Suprapubic skin (tissue), 4 donors: ENCODE measurements around the gene DDX4. TPM values are rescaled to one million over a fixed set of nuclear protein-coding genes. Genes with fewer than 3 reads are reported as not detected.

Experiments
- DNase-seq, 2 donors: peaks; one replicate each; pipeline ENCODE4 v3.0.0-alpha.2; 2019; ENCODE audit warnings: low spot score in 2 of 2
- H3K27ac ChIP-seq: fragments of 200-600 bp; sonication (generic); one replicate; pipeline ENCODE4 v1.5.1; 2019
- H3K27me3 ChIP-seq: fragments of 200-600 bp; sonication (generic); one replicate; pipeline ENCODE4 v1.5.1; 2019
- H3K36me3 ChIP-seq: fragments of 200-600 bp; sonication (generic); one replicate; pipeline ENCODE4 v1.5.1; 2019
- H3K4me1 ChIP-seq: fragments of 200-600 bp; sonication (generic); one replicate; pipeline ENCODE4 v1.5.1; 2019
- H3K4me3 ChIP-seq: fragments of 200-600 bp; sonication (generic); one replicate; pipeline ENCODE4 v1.5.1; 2019; ENCODE audit warnings: mild to moderate bottlenecking
- H3K9me3 ChIP-seq: fragments of 200-600 bp; sonication (generic); one replicate; pipeline ENCODE4 v1.5.1; 2019
- EP300 ChIP-seq: sonication (generic); formaldehyde crosslinking; IDR thresholded peaks from one replicate; pipeline ENCODE4 v1.6.1; 2017; ENCODE audit warnings: antibody characterized with exemption
- POLR2A ChIP-seq, 2 donors: fragments of 450-650 bp; IDR thresholded peaks; one replicate each; pipeline ENCODE4 v1.6.1; 2017; ENCODE audit warnings: antibody characterized with exemption in 2 of 2, mild to moderate bottlenecking in 2 of 2, moderate library complexity in 2 of 2
- POLR2AphosphoS5 ChIP-seq, 3 donors: sonication (generic); formaldehyde crosslinking; IDR thresholded peaks; one replicate each; pipeline ENCODE4 v1.6.1; 2017; ENCODE audit warnings: antibody characterized with exemption in 3 of 3
- WGBS: methylation state at CpG from one replicate; pipeline ENCODE4 v1.1.5; 2018; 5-methylcytosine and 5-hydroxymethylcytosine counted together
- total RNA-seq, 4 donors: library from RNA; depleted of rRNA; stranded (reverse); fragments of >200 nt; gene quantifications; one replicate each; pipeline ENCODE4 v1.1.0, GENCODE V29; 2016
- TF ChIP-seq, protein P1 (sequence below), 2 donors: fragments of 200-600 bp in 1 of 2; fragments of 450-650 bp in 1 of 2; sonication (generic) in 1 of 2; IDR thresholded peaks; one replicate each; pipeline ENCODE4 v1.5.1; 2016 to 2019; ENCODE audit warnings: antibody characterized with exemption in 2 of 2, mild to moderate bottlenecking in 1 of 2, moderate library complexity in 1 of 2

Gene DDX4
- total RNA-seq, 4 donors from 2014 or later, result not detected

DNA sequence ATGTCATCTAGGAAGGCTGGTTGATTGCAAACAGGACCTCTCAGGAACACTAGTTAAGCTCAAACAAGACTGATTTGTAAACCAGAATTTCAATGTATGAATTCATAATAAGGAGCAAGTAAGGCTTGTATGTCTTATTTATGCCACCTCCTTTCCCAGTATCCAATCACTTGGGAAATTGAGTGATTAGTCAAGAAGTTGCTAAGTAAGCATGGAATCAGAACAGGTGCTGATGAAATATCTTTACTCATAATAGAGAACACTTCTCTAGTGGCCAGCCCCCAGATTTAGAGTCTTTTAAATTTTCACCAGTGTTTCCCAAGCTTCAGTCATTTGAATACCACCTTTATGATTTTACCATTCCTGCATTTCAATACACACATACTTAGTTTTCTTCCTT lies 5.3 kb upstream of the DDX4 start:
- Histone ChIP-seq H3K9me3 (no peaks in the 10 kb centered on the region), H3K4me1 (no peaks in the 10 kb centered on the region), H3K27ac (no peak overlapping the region), H3K27me3 (no peaks in the 10 kb centered on the region), H3K36me3 (no peaks in the 10 kb centered on the region), H3K4me3 (no peak overlapping the region)
- no peak for DNase-seq
- TF ChIP-seq, protein P1, sequence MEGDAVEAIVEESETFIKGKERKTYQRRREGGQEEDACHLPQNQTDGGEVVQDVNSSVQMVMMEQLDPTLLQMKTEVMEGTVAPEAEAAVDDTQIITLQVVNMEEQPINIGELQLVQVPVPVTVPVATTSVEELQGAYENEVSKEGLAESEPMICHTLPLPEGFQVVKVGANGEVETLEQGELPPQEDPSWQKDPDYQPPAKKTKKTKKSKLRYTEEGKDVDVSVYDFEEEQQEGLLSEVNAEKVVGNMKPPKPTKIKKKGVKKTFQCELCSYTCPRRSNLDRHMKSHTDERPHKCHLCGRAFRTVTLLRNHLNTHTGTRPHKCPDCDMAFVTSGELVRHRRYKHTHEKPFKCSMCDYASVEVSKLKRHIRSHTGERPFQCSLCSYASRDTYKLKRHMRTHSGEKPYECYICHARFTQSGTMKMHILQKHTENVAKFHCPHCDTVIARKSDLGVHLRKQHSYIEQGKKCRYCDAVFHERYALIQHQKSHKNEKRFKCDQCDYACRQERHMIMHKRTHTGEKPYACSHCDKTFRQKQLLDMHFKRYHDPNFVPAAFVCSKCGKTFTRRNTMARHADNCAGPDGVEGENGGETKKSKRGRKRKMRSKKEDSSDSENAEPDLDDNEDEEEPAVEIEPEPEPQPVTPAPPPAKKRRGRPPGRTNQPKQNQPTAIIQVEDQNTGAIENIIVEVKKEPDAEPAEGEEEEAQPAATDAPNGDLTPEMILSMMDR (IDR thresholded peaks at IDR 0.05), result no peak
- TF ChIP-seq POLR2A (IDR thresholded peaks at IDR 0.05), result no peak

DNA sequence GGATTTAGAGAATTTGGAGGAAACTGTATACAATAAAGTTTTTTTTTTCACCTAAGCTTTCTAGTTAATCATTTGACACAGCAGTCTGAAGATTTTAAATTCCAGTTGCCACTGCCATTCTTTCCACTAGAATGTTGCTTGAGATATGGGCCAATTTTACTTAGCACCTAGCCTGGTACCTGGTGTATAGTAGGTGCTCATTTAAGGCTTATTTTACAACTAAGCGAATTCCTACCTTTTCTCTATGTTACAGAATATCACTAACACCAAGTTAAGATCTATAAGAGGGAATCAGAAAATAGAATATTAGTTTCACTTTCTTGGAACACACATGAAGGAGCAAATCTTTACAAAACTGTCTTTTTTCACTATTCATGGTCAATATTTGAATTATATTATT lies 3.2 kb upstream of the DDX4 start:
- Histone ChIP-seq H3K4me3 (no peak overlapping the region), H3K4me1 (no peaks in the 10 kb centered on the region), H3K27ac (no peak overlapping the region), H3K36me3 (no peaks in the 10 kb centered on the region), H3K9me3 (no peaks in the 10 kb centered on the region), H3K27me3 (no peaks in the 10 kb centered on the region)
- DNase-seq, result no peak
- WGBS, result 94% methylated on average over 1 of the region's 1 CpG
- TF ChIP-seq, protein P1 (IDR thresholded peaks at IDR 0.05), result no peak
- TF ChIP-seq EP300 (no peak), POLR2A (IDR thresholded peaks at IDR 0.05) (no peak), POLR2AphosphoS5 (IDR thresholded peaks at IDR 0.05) (no peak)

DNA sequence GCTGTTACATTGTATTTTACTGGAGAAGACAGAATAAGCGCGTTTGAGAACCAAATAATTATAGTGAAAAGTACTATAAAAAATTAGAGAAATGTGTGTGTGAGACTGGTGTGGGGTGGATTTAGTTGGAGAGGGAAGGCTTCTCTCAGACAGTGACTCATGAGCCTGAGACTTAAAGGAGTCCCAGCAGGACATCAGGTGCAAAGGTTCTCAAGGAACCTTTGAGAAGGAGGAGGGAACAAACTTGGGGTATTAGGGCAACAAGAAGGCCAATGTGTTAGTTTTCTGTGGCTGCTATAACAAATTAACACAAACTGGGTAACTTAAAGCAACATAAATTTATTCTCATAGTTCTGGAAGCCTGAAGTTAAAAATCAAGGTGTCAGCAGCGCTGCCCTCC lies 4.9 kb downstream of the DDX4 start:
- H3K27ac ChIP-seq, result no peak overlapping the region
- WGBS, result 93% methylated on average over 3 of the region's 3 CpGs
- H3K36me3 ChIP-seq, result no peaks in the 10 kb centered on the region
- no peak for DNase-seq
- no peak overlapping the region for H3K4me3 ChIP-seq
- no peaks in the 10 kb centered on the region for H3K9me3 ChIP-seq
- TF ChIP-seq EP300, result no peak
- TF ChIP-seq, protein P1 (IDR thresholded peaks at IDR 0.05), result no peak
- no peak for TF ChIP-seq POLR2AphosphoS5 (IDR thresholded peaks at IDR 0.05)
- no peak for TF ChIP-seq POLR2A (IDR thresholded peaks at IDR 0.05)
- no peaks in the 10 kb centered on the region for H3K4me1 ChIP-seq
- H3K27me3 ChIP-seq, result no peaks in the 10 kb centered on the region

DNA sequence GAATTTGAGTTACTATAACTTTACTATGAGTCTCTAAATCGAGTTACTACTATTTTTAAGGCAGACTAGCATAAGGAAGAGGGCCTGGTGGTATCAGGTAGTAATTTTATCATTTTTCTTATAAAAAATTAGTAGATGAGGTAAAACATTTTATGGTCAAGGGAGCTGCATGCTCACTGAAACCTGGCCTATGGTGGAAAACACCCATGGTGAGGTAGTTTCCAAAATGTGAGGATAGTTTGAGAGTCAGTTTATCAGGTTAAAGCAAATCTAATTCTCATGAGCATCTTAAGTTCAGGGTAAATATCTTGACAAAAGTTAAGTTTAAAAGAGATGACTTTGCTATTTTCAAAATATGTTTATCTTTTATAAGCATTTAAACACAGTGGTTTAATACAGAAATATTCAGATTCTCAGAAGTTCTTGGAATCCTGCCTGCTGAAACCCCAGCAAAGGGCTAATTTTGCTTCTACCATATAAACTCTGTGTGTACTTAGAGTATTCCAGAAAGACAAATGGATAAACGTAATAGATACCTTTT lies 10.0 kb downstream of the DDX4 start:
- Histone ChIP-seq H3K36me3 (no peaks in the 10 kb centered on the region), H3K4me3 (no peak overlapping the region), H3K9me3 (no peaks in the 10 kb centered on the region), H3K27ac (no peak overlapping the region), H3K27me3 (no peaks in the 10 kb centered on the region), H3K4me1 (no peaks in the 10 kb centered on the region)
- no peak for DNase-seq
- WGBS, result 86% methylated on average over 2 of the region's 2 CpGs
- TF ChIP-seq EP300 (no peak), POLR2AphosphoS5 (IDR thresholded peaks at IDR 0.05) (no peak), POLR2A (IDR thresholded peaks at IDR 0.05) (no peak)
- TF ChIP-seq, protein P1 (IDR thresholded peaks at IDR 0.05), result no peak

GRCh38 chr5:55749387-55749786 lies 11.5 kb downstream of the DDX4 start:
- TF ChIP-seq POLR2AphosphoS5 (IDR thresholded peaks at IDR 0.05) (no peak), POLR2A (IDR thresholded peaks at IDR 0.05) (no peak), EP300 (no peak)
- TF ChIP-seq, protein P1 (IDR thresholded peaks at IDR 0.05), result no peak
- Histone ChIP-seq H3K27me3 (no peaks in the 10 kb centered on the region), H3K9me3 (no peaks in the 10 kb centered on the region), H3K4me3 (no peak overlapping the region), H3K36me3 (no peaks in the 10 kb centered on the region), H3K27ac (no peak overlapping the region), H3K4me1 (no peaks in the 10 kb centered on the region)
- 90% methylated on average over 2 of the region's 2 CpGs for WGBS
- DNase-seq, result no peak
